A673 (cell line): ENCODE results near the gene UHRF2.

ENCODE experiments used
- CTCF ChIP-seq: fragments of 300-800, 200-600 bp; sonication (generic); conservative IDR thresholded peaks from 2 replicates; pipeline ENCODE4 v1.5.1; 2017; ENCODE audit warnings: low read depth, mild to moderate bottlenecking, antibody characterized with exemption, low read length, moderate library complexity, mixed read lengths
- EZH2 ChIP-seq: fragments of 200-600 bp; sonication (generic); IDR thresholded peaks from 2 replicates; pipeline ENCODE4 v1.6.1; 2017; ENCODE audit warnings: borderline replicate concordance, low read depth, mild to moderate bottlenecking, mixed read lengths, antibody characterized with exemption, low read length; ENCODE audit not compliant: poor library complexity, severe bottlenecking

- TF ChIP-seq CTCF: no peak
- no peak for TF ChIP-seq EZH2
Observed at GRCh38 chr9:6450641-6451375, 37.8 kb downstream of the UHRF2 start.
